Psoas muscle (tissue), 8 donors: ENCODE results near the gene C3orf20. TPM values are rescaled to one million over a fixed set of nuclear protein-coding genes. Genes with fewer than 3 reads are reported as not detected.
A peak's percentile ranks its signal among the peaks of the same experiment; 100 is the strongest.

Experiments
- ATAC-seq, 4 donors: fragments of 200-7000 bp; cut with Tn5 transposase; one replicate each; pipeline ENCODE4 v1.9.1; 2020; ENCODE audit warnings: moderate library complexity in 3 of 4, mild to moderate bottlenecking in 2 of 4
- DNase-seq, 2 donors: peaks; one replicate each; pipeline ENCODE4 v3.0.0-alpha.2; 2020
- H3K27ac ChIP-seq: fragments of 200-600 bp; one replicate; pipeline ENCODE4 v1.8.0; 2022
- H3K27me3 ChIP-seq, 3 donors: fragments of 200-600 bp in 1 of 3; one replicate each; pipeline versions ENCODE4 v1.6.1 to v1.8.0; 2013 to 2022; ENCODE audit warnings: low read length in 2 of 3, mild to moderate bottlenecking in 2 of 3, moderate library complexity in 1 of 3; ENCODE audit not compliant: insufficient read depth in 3 of 3
- H3K36me3 ChIP-seq, 2 donors: fragments of 200-600 bp in 1 of 2; one replicate each; pipeline versions ENCODE4 v1.6.1 to v1.8.0; 2013 to 2022; ENCODE audit warnings: low read depth in 1 of 2, mild to moderate bottlenecking in 1 of 2, moderate library complexity in 1 of 2; ENCODE audit not compliant: insufficient read depth in 1 of 2
- H3K4me1 ChIP-seq: fragments of 200-600 bp; one replicate; pipeline ENCODE4 v1.8.0; 2022
- H3K4me3 ChIP-seq: fragments of 200-600 bp; one replicate; pipeline ENCODE4 v1.8.0; 2022; ENCODE audit warnings: mild to moderate bottlenecking
- H3K9me3 ChIP-seq: fragments of 200-600 bp; one replicate; pipeline ENCODE4 v1.8.0; 2022
- WGBS, 3 donors: extraction: QIAGEN DNeasy Blood & Tissue Kit; methylation state at CpG; one replicate each; pipeline versions ENCODE4 v1.1.6 to v1.1.7; 2013; 5-methylcytosine and 5-hydroxymethylcytosine counted together
- intact Hi-C, 2 donors: fragments of 100-400 bp; cut with DNase I; formaldehyde crosslinking; loops; one replicate each; pipeline versions ENCODE4 v1.11.0 to v1.14.2; 2022
- polyA plus RNA-seq, 3 donors: library from polyadenylated mRNA; stranded (reverse); fragments of 200-250 nt; gene quantifications; one replicate each; pipeline ENCODE4 v1.2.3, GENCODE V29; 2013
- total RNA-seq, 4 donors: library from RNA; stranded (reverse); fragmentation: NEBNext Ultra II Directional in 2 of 4; extraction: Animal tissue kit (Norgen Biotek cat#: 25700) in 2 of 4; gene quantifications; one replicate each; pipeline versions ENCODE4 v1.2.1 to v1.2.4, GENCODE V29; 2021 to 2023
- TF ChIP-seq, protein P1 (sequence below): fragments of 200-600 bp; IDR thresholded peaks from one replicate; pipeline ENCODE4 v1.8.0; 2022; ENCODE audit warnings: antibody characterized with exemption
- donor health status: healthy with polysubstance abuse.
- donor health status: DM: no; HTN: no; CAD: no; lungs with moderate emphysema.
- donor health status: Bipolar disorder and iron deficiency.
- donor health status: healthy.
- donor health status: DM: yes; HTN: yes; CAD: no.
- donor health status: DM: no; HTN: no; CAD: no.
- donor health status: DM: no; HTN: no; CAD: no.
- donor health status: DM: yes; HTN: yes; CAD: no.

The C3orf20 gene
- total and polyA plus RNA-seq, 7 donors, result 0.01 to 0.38 (median 0.09) TPM; not detected in 2

DNA sequence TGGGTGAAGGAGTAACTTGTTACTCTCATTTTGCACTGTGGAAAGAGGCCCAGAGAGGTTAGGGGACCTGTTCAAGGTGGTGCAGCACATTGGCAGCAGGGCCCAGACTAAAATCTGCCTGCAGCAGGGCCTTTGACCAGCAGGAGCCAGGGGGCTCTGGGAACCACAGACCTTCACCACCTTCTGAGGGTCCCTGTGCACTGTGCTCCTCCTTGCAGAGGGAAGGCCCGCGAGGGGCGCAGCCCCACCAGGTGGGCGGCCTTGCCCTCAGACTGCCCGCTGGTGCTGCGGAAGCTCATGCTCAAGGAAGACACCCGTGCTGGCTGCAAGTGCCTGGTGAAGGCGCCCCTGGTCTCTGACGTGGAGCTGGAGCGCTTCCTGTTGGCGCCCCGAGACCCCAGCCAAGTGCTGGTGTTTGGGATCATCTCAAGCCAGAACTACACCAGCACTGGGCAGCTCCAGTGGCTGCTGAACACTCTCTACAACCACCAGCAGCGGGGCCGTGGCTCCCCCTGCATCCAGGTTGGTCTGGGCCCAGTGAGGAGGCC, 82.3 kb downstream of the C3orf20 start:
- Histone ChIP-seq H3K27me3 (no peaks in the 10 kb centered on the region), H3K9me3 (no peaks in the 10 kb centered on the region), H3K4me1 (no peaks in the 10 kb centered on the region), H3K4me3 (no peak overlapping the region), H3K36me3 (no peaks in the 10 kb centered on the region), H3K27ac (no peak overlapping the region)
- TF ChIP-seq, protein P1, sequence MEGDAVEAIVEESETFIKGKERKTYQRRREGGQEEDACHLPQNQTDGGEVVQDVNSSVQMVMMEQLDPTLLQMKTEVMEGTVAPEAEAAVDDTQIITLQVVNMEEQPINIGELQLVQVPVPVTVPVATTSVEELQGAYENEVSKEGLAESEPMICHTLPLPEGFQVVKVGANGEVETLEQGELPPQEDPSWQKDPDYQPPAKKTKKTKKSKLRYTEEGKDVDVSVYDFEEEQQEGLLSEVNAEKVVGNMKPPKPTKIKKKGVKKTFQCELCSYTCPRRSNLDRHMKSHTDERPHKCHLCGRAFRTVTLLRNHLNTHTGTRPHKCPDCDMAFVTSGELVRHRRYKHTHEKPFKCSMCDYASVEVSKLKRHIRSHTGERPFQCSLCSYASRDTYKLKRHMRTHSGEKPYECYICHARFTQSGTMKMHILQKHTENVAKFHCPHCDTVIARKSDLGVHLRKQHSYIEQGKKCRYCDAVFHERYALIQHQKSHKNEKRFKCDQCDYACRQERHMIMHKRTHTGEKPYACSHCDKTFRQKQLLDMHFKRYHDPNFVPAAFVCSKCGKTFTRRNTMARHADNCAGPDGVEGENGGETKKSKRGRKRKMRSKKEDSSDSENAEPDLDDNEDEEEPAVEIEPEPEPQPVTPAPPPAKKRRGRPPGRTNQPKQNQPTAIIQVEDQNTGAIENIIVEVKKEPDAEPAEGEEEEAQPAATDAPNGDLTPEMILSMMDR, result no peak
- DNase-seq (no peak), ATAC-seq (no peak)
- 93 to 96% (median 95%) methylated on average over 14 of the region's 14 CpGs for WGBS, 3 donors
- intact Hi-C loops, result no loop called here

DNA sequence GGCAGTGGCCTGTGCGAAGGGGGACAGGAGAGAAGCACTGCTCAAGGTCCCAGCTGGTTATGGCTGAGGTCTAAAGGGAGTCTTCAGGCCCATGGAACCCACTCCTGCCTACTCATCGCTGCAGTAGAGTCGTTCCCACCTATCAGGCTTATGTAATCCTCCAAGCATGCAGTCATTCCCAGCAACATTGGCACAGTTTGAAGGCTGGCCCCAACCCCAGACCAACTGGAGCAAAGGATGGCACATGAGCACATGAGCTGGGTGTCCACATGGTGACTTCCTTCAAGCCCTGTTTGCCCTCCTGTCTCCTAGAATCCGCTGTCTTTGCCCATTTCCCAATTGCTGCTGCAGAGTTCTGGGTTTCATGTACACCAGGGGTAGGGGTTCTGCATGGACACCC, 83.4 kb downstream of the C3orf20 start:
- ATAC-seq (peak in 2 of 4 donors; percentile 44 to 52), DNase-seq (no peak)
- H3K27ac ChIP-seq, result no peak overlapping the region
- intact Hi-C loops, result no loop called here
- no peak overlapping the region for H3K4me3 ChIP-seq
- TF ChIP-seq, protein P1, result no peak
- H3K36me3 ChIP-seq, result no peaks in the 10 kb centered on the region
- 47 to 68% (median 50%) methylated on average over 4 of the region's 4 CpGs for WGBS, 3 donors
- no peaks in the 10 kb centered on the region for H3K9me3 ChIP-seq
- H3K27me3 ChIP-seq, result no peaks in the 10 kb centered on the region
- H3K4me1 ChIP-seq, result no peaks in the 10 kb centered on the region

DNA sequence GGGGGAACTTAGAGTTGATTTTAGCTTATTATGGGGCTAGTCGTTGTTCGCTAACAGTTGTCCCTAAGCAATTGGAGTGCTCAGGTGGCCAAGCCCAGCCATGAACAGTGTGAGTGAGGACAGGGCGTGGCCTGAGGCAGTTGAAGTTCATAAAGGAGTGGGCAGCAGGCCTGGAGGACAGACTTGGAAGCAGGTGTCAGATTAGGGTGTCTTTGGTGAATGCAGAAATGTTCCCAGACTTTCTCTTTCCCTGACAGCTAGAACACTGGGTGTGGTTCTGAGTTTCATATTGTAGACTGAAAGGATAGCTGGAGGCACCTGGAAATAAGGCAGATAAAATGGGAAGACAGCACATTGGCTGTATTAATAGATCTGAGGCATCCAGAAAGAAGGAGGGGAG, 84.0 kb downstream of the C3orf20 start:
- Histone ChIP-seq H3K4me1 (no peaks in the 10 kb centered on the region), H3K36me3 (no peaks in the 10 kb centered on the region), H3K27ac (no peak overlapping the region), H3K9me3 (no peaks in the 10 kb centered on the region), H3K4me3 (no peak overlapping the region), H3K27me3 (no peaks in the 10 kb centered on the region)
- no peak for ATAC-seq
- TF ChIP-seq, protein P1, result no peak
- DNase-seq, result no peak
- WGBS, 3 donors, result 81 to 86% (median 82%) methylated on average over 3 of the region's 3 CpGs
- intact Hi-C loops, result no loop called here

DNA sequence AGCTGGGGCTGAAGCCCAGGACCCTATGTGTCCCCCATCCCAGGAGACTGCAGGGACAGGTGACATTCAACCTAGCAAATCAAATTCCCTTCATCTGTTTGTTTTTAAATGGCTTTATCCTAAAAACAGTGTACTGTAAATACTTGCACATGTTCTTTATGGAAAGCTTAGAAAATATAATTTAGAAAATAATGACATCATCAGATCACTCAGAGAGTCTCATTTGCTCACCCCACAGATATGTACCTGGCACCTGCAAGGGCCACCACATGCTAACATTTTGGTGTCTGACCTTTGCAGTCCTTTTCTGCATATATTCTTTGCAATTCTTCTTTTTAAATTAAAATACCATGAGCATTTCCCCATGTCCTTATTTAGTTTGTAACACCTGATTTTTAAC, 85.2 kb downstream of the C3orf20 start:
- Histone ChIP-seq H3K36me3 (no peaks in the 10 kb centered on the region), H3K9me3 (no peaks in the 10 kb centered on the region), H3K27me3 (no peaks in the 10 kb centered on the region)

More for the DNA sequence above, 85.2 kb downstream of the C3orf20 start:
- Histone ChIP-seq H3K4me1 (no peaks in the 10 kb centered on the region), H3K27ac (no peak overlapping the region), H3K4me3 (no peak overlapping the region)
- DNase-seq (no peak), ATAC-seq (no peak)
- TF ChIP-seq, protein P1, result no peak
- intact Hi-C loops, result no loop called here
